ENCODE data around the gene AKAP12.

The AKAP12 gene

GRCh38 chr6:151248295-151248694, 8.5 kb downstream of the AKAP12 start:
- ChIA-PET POLR2A (no interaction called here), CTCF (no interaction called here)
- no peak for DNase-seq (ENCODE audit: extremely low spot score)
- TF ChIP-seq ARNT (IDR thresholded peaks at IDR 0.05) (no peak), FOXM1 (IDR thresholded peaks at IDR 0.05; ENCODE audit: borderline replicate concordance) (no peak), SP1 (IDR thresholded peaks at IDR 0.05) (no peak), LEF1 (IDR thresholded peaks at IDR 0.05; ENCODE audit: borderline replicate concordance) (no peak), TARDBP (IDR thresholded peaks at IDR 0.05) (no peak), PKNOX1 (IDR thresholded peaks at IDR 0.05) (no peak), ELF4 (IDR thresholded peaks at IDR 0.05) (no peak), ZNF384 (IDR thresholded peaks at IDR 0.05) (no peak), L3MBTL2 (conservative IDR thresholded peaks at IDR 0.05) (no peak), NFRKB (IDR thresholded peaks at IDR 0.05) (no peak)

- ChIA-PET POLR2A (no interaction called here), CTCF (no interaction called here)
- no peak for DNase-seq (ENCODE audit: extremely low spot score)
- TF ChIP-seq NFRKB (IDR thresholded peaks at IDR 0.05) = no peak
- no peak for TF ChIP-seq CTBP1 (IDR thresholded peaks at IDR 0.05; ENCODE audit: borderline replicate concordance)
- no peak for TF ChIP-seq ZNF384 (IDR thresholded peaks at IDR 0.05)
- no peak for TF ChIP-seq BHLHE40 (IDR thresholded peaks at IDR 0.05; ENCODE audit: borderline replicate concordance)
- no peak for TF ChIP-seq SUZ12 (IDR thresholded peaks at IDR 0.05)
- no peak for TF ChIP-seq FOXA1 (IDR thresholded peaks at IDR 0.05)
- no peak for TF ChIP-seq ELF4 (IDR thresholded peaks at IDR 0.05)
- TF ChIP-seq L3MBTL2 (conservative IDR thresholded peaks at IDR 0.05) = no peak
- no peak for TF ChIP-seq PKNOX1 (IDR thresholded peaks at IDR 0.05)
- TF ChIP-seq FOXM1 (IDR thresholded peaks at IDR 0.05; ENCODE audit: borderline replicate concordance) = no peak
- TF ChIP-seq SP1 (IDR thresholded peaks at IDR 0.05) = no peak
Observed at GRCh38 chr6:151252634-151253033, 12.9 kb downstream of the AKAP12 start.

- ChIA-PET POLR2A (interaction anchor here (1.4 kb wide), 1 partner anchor 14 kb away, joined by 5 read pairs; no protein-coding TSS in a partner anchor), CTCF (interaction anchor here (0.6 to 1.0 kb wide), 2 partner anchors 16 to 70 kb away, joined by 6 to 7 read pairs; no protein-coding TSS in a partner anchor)
- no peak for DNase-seq (ENCODE audit: extremely low spot score)
- TF ChIP-seq HDGF (IDR thresholded peaks at IDR 0.05; ENCODE audit: borderline replicate concordance) = no peak
- TF ChIP-seq ZNF384 (IDR thresholded peaks at IDR 0.05) = no peak
Observed at GRCh38 chr6:151254451-151255081, 14.8 kb downstream of the AKAP12 start.

- no peak for DNase-seq (ENCODE audit: extremely low spot score)
- ChIA-PET CTCF (no interaction called here), POLR2A (no interaction called here)
- no peak for TF ChIP-seq FOXK2 (IDR thresholded peaks at IDR 0.05)
- no peak for TF ChIP-seq HDGF (IDR thresholded peaks at IDR 0.05; ENCODE audit: borderline replicate concordance)
- TF ChIP-seq LEF1 (IDR thresholded peaks at IDR 0.05; ENCODE audit: borderline replicate concordance) = no peak
- TF ChIP-seq FOXA1 (IDR thresholded peaks at IDR 0.05) = no peak
- no peak for TF ChIP-seq FOXM1 (IDR thresholded peaks at IDR 0.05; ENCODE audit: borderline replicate concordance)
- no peak for TF ChIP-seq PKNOX1 (IDR thresholded peaks at IDR 0.05)
- TF ChIP-seq BHLHE40 (IDR thresholded peaks at IDR 0.05; ENCODE audit: borderline replicate concordance) = no peak
- no peak for TF ChIP-seq CTBP1 (IDR thresholded peaks at IDR 0.05; ENCODE audit: borderline replicate concordance)
- TF ChIP-seq ZNF384 (IDR thresholded peaks at IDR 0.05) = no peak
- no peak for TF ChIP-seq SP1 (IDR thresholded peaks at IDR 0.05)
- TF ChIP-seq L3MBTL2 (conservative IDR thresholded peaks at IDR 0.05) = no peak
Observed at GRCh38 chr6:151255811-151256210, 16.0 kb downstream of the AKAP12 start.

GRCh38 chr6:151257985-151258445, 18.2 kb downstream of the AKAP12 start:
- ChIA-PET POLR2A (interaction anchor here (0.6 kb wide), 1 partner anchor 137 kb away, joined by 3 read pairs; no protein-coding TSS in a partner anchor), CTCF (interaction anchor here (0.9 kb wide), 1 partner anchor 194 kb away, joined by 3 read pairs; no protein-coding TSS in a partner anchor)
- DNase-seq (ENCODE audit: extremely low spot score) = no peak
- no peak for TF ChIP-seq L3MBTL2 (conservative IDR thresholded peaks at IDR 0.05)

- DNase-seq (ENCODE audit: extremely low spot score) = no peak
- ChIA-PET CTCF (interaction anchor here (0.5 to 0.6 kb wide), 2 partner anchors 65 to 186 kb away, joined by 3 to 4 read pairs; no protein-coding TSS in a partner anchor), POLR2A (interaction anchor here (0.7 kb wide), 1 partner anchor 19 kb away, joined by 4 read pairs; no protein-coding TSS in a partner anchor)
- no peak for TF ChIP-seq FOXK2 (IDR thresholded peaks at IDR 0.05)
- no peak for TF ChIP-seq HDGF (IDR thresholded peaks at IDR 0.05; ENCODE audit: borderline replicate concordance)
- no peak for TF ChIP-seq L3MBTL2 (conservative IDR thresholded peaks at IDR 0.05)
- no peak for TF ChIP-seq TARDBP (IDR thresholded peaks at IDR 0.05)
- no peak for TF ChIP-seq FOXA1 (IDR thresholded peaks at IDR 0.05)
- no peak for TF ChIP-seq SUZ12 (IDR thresholded peaks at IDR 0.05)
- TF ChIP-seq SP1 (IDR thresholded peaks at IDR 0.05) = no peak
- no peak for TF ChIP-seq FOXM1 (IDR thresholded peaks at IDR 0.05; ENCODE audit: borderline replicate concordance)
- TF ChIP-seq ARNT (IDR thresholded peaks at IDR 0.05) = no peak
- no peak for TF ChIP-seq NFRKB (IDR thresholded peaks at IDR 0.05)
- no peak for TF ChIP-seq ZNF384 (IDR thresholded peaks at IDR 0.05)
- no peak for TF ChIP-seq ELF4 (IDR thresholded peaks at IDR 0.05)
- TF ChIP-seq LEF1 (IDR thresholded peaks at IDR 0.05; ENCODE audit: borderline replicate concordance) = no peak
- TF ChIP-seq CTBP1 (IDR thresholded peaks at IDR 0.05; ENCODE audit: borderline replicate concordance) = no peak
- TF ChIP-seq BHLHE40 (IDR thresholded peaks at IDR 0.05; ENCODE audit: borderline replicate concordance) = no peak
- TF ChIP-seq PKNOX1 (IDR thresholded peaks at IDR 0.05) = no peak
Observed at GRCh38 chr6:151260205-151260604, 20.4 kb downstream of the AKAP12 start.

Data from HEK293T (cell line).